Memory B cell (primary cell): ENCODE measurements around the gene EFNB1.

Experiments
- ATAC-seq: fragments of 150-1000 bp; cut with Tn5 transposase; 2 replicates; pipeline ENCODE4 v1.10.0; 2021; ENCODE audit warnings: low read depth, mild to moderate bottlenecking, moderate library complexity
- DNase-seq, 2 donors: peaks; one replicate each; pipeline ENCODE4 v3.0.0; 2022; ENCODE audit warnings: low spot score in 2 of 2
- H3K27ac Mint-ChIP-seq: one replicate; pipeline ENCODE4 v1.8.0; 2022; ENCODE audit warnings: mild to moderate bottlenecking, moderate library complexity, mixed read lengths
- H3K27me3 Mint-ChIP-seq: one replicate; pipeline ENCODE4 v1.8.0; 2022; ENCODE audit warnings: mixed read lengths
- H3K36me3 Mint-ChIP-seq: one replicate; pipeline ENCODE4 v1.8.0; 2022; ENCODE audit warnings: mild to moderate bottlenecking, mixed read lengths
- H3K4me1 Mint-ChIP-seq: one replicate; pipeline ENCODE4 v1.8.0; 2022; ENCODE audit warnings: mixed read lengths
- H3K4me3 Mint-ChIP-seq: one replicate; pipeline ENCODE4 v1.8.0; 2022; ENCODE audit warnings: mild to moderate bottlenecking, moderate library complexity, mixed read lengths
- H3K9me3 Mint-ChIP-seq: one replicate; pipeline ENCODE4 v1.8.0; 2022; ENCODE audit warnings: mixed read lengths

The EFNB1 gene

GRCh38 chrX:68832516-68833447 is 4.0 kb downstream of the EFNB1 start:
- H3K36me3 Mint-ChIP-seq: peaks cover 3% of the 10 kb centered on the region
- peak overlapping the region; percentile 76 for H3K27ac Mint-ChIP-seq
- H3K27me3 Mint-ChIP-seq: no peaks in the 10 kb centered on the region
- ATAC-seq (no peak), DNase-seq (no peak)
- H3K4me1 Mint-ChIP-seq: peaks cover 25% of the 10 kb centered on the region
- no peaks in the 10 kb centered on the region for H3K9me3 Mint-ChIP-seq
- H3K4me3 Mint-ChIP-seq: no peak overlapping the region

GRCh38 chrX:68833448-68833805 is 4.6 kb downstream of the EFNB1 start:
- Mint-ChIP-seq H3K9me3 (no peaks in the 10 kb centered on the region), H3K36me3 (peaks cover 3% of the 10 kb centered on the region), H3K4me1 (peaks cover 22% of the 10 kb centered on the region), H3K27me3 (no peaks in the 10 kb centered on the region), H3K27ac (no peak overlapping the region), H3K4me3 (no peak overlapping the region)
- ATAC-seq (no peak), DNase-seq (no peak)

GRCh38 chrX:68833855-68834331 is 5.1 kb downstream of the EFNB1 start:
- no peak overlapping the region for H3K4me3 Mint-ChIP-seq
- peaks cover 17% of the 10 kb centered on the region for H3K4me1 Mint-ChIP-seq
- no peaks in the 10 kb centered on the region for H3K9me3 Mint-ChIP-seq
- DNase-seq (no peak), ATAC-seq (peak; percentile 61)
- H3K36me3 Mint-ChIP-seq: peaks cover 3% of the 10 kb centered on the region
- no peaks in the 10 kb centered on the region for H3K27me3 Mint-ChIP-seq
- H3K27ac Mint-ChIP-seq: no peak overlapping the region

GRCh38 chrX:68834371-68835103 is 5.7 kb downstream of the EFNB1 start:
- peaks cover 3% of the 10 kb centered on the region for H3K36me3 Mint-ChIP-seq
- ATAC-seq (no peak), DNase-seq (no peak)
- no peaks in the 10 kb centered on the region for H3K27me3 Mint-ChIP-seq
- no peaks in the 10 kb centered on the region for H3K9me3 Mint-ChIP-seq
- no peak overlapping the region for H3K4me3 Mint-ChIP-seq
- no peak overlapping the region for H3K27ac Mint-ChIP-seq
- peaks cover 17% of the 10 kb centered on the region for H3K4me1 Mint-ChIP-seq

- H3K27me3 Mint-ChIP-seq: no peaks in the 10 kb centered on the region
- H3K36me3 Mint-ChIP-seq: peaks cover 3% of the 10 kb centered on the region
- H3K27ac Mint-ChIP-seq: no peak overlapping the region
- H3K9me3 Mint-ChIP-seq: no peaks in the 10 kb centered on the region
- no peak overlapping the region for H3K4me3 Mint-ChIP-seq
- ATAC-seq (no peak), DNase-seq (no peak)
- H3K4me1 Mint-ChIP-seq: peaks cover 17% of the 10 kb centered on the region
Observed at GRCh38 chrX:68835104-68835442, 6.3 kb downstream of the EFNB1 start.

GRCh38 chrX:68835468-68835867 is 6.6 kb downstream of the EFNB1 start:
- ATAC-seq: no peak
- Mint-ChIP-seq H3K27ac (no peak overlapping the region), H3K27me3 (no peaks in the 10 kb centered on the region), H3K9me3 (no peaks in the 10 kb centered on the region), H3K36me3 (peaks cover 3% of the 10 kb centered on the region), H3K4me1 (peaks cover 17% of the 10 kb centered on the region), H3K4me3 (no peak overlapping the region)
- no peak for DNase-seq

GRCh38 chrX:68837119-68837518 is 8.3 kb downstream of the EFNB1 start:
- Mint-ChIP-seq H3K4me1 (peaks cover 6% of the 10 kb centered on the region), H3K4me3 (no peak overlapping the region), H3K9me3 (no peaks in the 10 kb centered on the region), H3K36me3 (peaks cover 3% of the 10 kb centered on the region), H3K27me3 (no peaks in the 10 kb centered on the region), H3K27ac (peak overlapping the region; percentile 79)
- DNase-seq (no peak), ATAC-seq (no peak)

- H3K27ac Mint-ChIP-seq: no peak overlapping the region
- DNase-seq (no peak), ATAC-seq (no peak)
- peaks cover 5% of the 10 kb centered on the region for H3K4me1 Mint-ChIP-seq
- peaks cover 3% of the 10 kb centered on the region for H3K36me3 Mint-ChIP-seq
- H3K9me3 Mint-ChIP-seq: no peaks in the 10 kb centered on the region
- H3K4me3 Mint-ChIP-seq: no peak overlapping the region
- H3K27me3 Mint-ChIP-seq: no peaks in the 10 kb centered on the region
Observed at GRCh38 chrX:68838571-68838910, 9.7 kb downstream of the EFNB1 start.

- Mint-ChIP-seq H3K27ac (no peak overlapping the region), H3K4me1 (peaks cover 5% of the 10 kb centered on the region), H3K4me3 (no peak overlapping the region), H3K27me3 (no peaks in the 10 kb centered on the region), H3K36me3 (peaks cover 3% of the 10 kb centered on the region), H3K9me3 (no peaks in the 10 kb centered on the region)
- DNase-seq (no peak), ATAC-seq (no peak)
Observed at GRCh38 chrX:68839771-68840170, 10.9 kb downstream of the EFNB1 start.

GRCh38 chrX:68840256-68840655 is 11.4 kb downstream of the EFNB1 start:
- Mint-ChIP-seq H3K36me3 (peaks cover 3% of the 10 kb centered on the region), H3K4me3 (no peak overlapping the region), H3K27ac (no peak overlapping the region), H3K27me3 (no peaks in the 10 kb centered on the region), H3K9me3 (no peaks in the 10 kb centered on the region), H3K4me1 (peaks cover 5% of the 10 kb centered on the region)
- ATAC-seq (no peak), DNase-seq (no peak)

- ATAC-seq: no peak
- H3K9me3 Mint-ChIP-seq: no peaks in the 10 kb centered on the region
- H3K27me3 Mint-ChIP-seq: no peaks in the 10 kb centered on the region
- no peak for DNase-seq
- H3K27ac Mint-ChIP-seq: no peak overlapping the region
- peaks cover 5% of the 10 kb centered on the region for H3K4me1 Mint-ChIP-seq
- no peak overlapping the region for H3K4me3 Mint-ChIP-seq
- peaks cover 3% of the 10 kb centered on the region for H3K36me3 Mint-ChIP-seq
Observed at GRCh38 chrX:68841251-68842049, 12.6 kb downstream of the EFNB1 start.

- ATAC-seq (no peak), DNase-seq (no peak)
- Mint-ChIP-seq H3K4me3 (no peak overlapping the region), H3K27ac (no peak overlapping the region), H3K36me3 (no peaks in the 10 kb centered on the region), H3K27me3 (no peaks in the 10 kb centered on the region), H3K4me1 (no peaks in the 10 kb centered on the region), H3K9me3 (no peaks in the 10 kb centered on the region)
Observed at GRCh38 chrX:68842351-68842750, 13.5 kb downstream of the EFNB1 start.

- H3K27ac Mint-ChIP-seq: no peak overlapping the region
- no peaks in the 10 kb centered on the region for H3K27me3 Mint-ChIP-seq
- H3K4me1 Mint-ChIP-seq: no peaks in the 10 kb centered on the region
- ATAC-seq (no peak), DNase-seq (no peak)
- H3K9me3 Mint-ChIP-seq: no peaks in the 10 kb centered on the region
- H3K36me3 Mint-ChIP-seq: no peaks in the 10 kb centered on the region
- H3K4me3 Mint-ChIP-seq: no peak overlapping the region
Observed at GRCh38 chrX:68842781-68843581, 14.2 kb downstream of the EFNB1 start.
